Uterus (tissue), 2 donors: ENCODE results near the gene HSD11B1L.

ENCODE experiments used
- CTCF ChIP-seq, 4 experiments: fragments of 200-600 bp in 2 of 4; fragments of 450-650 bp in 2 of 4; sonication (generic) in 2 of 4; IDR thresholded peaks; one replicate each; pipeline ENCODE4 v1.5.1; 2016 to 2019; ENCODE audit warnings: antibody characterized with exemption in 4 of 4, mild to moderate bottlenecking in 2 of 4, moderate library complexity in 1 of 4
- POLR2A ChIP-seq, 2 donors: fragments of 450-650 bp; IDR thresholded peaks; one replicate each; pipeline ENCODE4 v1.6.1; 2016; ENCODE audit warnings: antibody characterized with exemption in 2 of 2, mild to moderate bottlenecking in 1 of 2, moderate library complexity in 1 of 2

DNA sequence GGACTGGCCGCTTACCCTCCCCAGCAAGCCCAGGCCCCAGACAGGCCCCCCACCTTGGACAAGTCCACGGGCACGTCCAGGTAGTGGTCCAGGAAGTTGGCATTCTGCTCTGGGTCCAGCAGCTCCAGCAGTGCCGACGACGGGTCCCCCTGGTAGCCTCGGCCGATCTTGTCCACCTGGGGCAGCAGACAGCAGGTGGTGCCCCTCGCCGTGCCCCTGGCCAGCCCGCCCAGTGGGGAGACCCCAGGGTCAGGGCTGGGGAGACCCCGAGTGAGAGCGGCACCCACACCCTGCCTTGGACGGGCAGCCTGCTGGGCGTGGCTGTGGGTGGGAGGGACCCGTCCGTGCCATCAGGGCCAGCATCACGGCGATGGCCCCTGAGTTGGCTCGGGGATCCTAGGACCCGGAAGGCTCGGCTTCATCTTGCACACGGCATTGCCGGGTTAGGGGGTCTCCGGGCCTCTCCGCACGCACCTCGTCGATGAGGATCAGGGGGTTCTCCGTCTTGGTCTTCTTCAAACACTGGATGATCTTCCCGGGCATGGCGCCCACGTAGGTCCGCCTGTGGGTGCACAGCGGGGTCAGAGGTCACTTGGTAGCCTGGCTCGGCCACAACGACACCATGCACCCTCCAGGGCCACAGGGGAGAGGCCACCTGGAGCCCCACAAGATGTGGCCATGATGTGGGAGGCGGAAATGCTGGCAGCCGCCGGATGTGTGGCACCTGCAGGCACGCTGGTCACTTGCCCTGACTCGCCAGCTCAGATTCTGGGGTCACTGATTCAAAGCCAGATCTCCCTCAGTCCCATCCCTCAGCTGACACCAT lies 15.6 kb downstream of the HSD11B1L start:
- no peak for TF ChIP-seq CTCF (IDR thresholded peaks at IDR 0.05)
- no peak for TF ChIP-seq POLR2A (IDR thresholded peaks at IDR 0.05)
